ENCODE results near the gene OXER1. TPM values are rescaled to one million over a fixed set of nuclear protein-coding genes. Genes with fewer than 3 reads are reported as not detected.

OXER1 gene
- total and polyA plus RNA-seq, 7 donors, result 0.33 to 3.0 (median 1.3) TPM; not detected in 1

DNA sequence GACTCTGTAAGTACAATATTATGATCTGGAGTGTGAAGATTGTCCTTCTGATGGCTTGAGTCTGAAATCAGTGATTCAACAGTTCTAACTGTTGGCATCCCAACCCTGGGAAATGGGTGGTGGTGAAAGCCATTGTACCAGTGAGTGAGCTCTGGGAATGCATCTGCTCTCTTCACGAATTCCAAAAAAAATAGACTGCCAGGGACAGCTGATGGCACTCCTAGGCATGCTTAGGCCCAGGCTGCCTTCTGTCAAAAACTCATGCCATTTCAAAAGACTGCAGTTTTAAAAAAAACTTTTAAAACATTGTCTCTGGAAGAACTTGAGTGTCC is 20.3 kb downstream of the OXER1 start:
- intact Hi-C loops (cut with DNase I), result no loop called here
- 89 to 91% methylated on average over 1 of the region's 1 CpG for WGBS, 2 donors
- TF ChIP-seq POLR2A (IDR thresholded peaks at IDR 0.05), result no peak
- TF ChIP-seq, protein P1, sequence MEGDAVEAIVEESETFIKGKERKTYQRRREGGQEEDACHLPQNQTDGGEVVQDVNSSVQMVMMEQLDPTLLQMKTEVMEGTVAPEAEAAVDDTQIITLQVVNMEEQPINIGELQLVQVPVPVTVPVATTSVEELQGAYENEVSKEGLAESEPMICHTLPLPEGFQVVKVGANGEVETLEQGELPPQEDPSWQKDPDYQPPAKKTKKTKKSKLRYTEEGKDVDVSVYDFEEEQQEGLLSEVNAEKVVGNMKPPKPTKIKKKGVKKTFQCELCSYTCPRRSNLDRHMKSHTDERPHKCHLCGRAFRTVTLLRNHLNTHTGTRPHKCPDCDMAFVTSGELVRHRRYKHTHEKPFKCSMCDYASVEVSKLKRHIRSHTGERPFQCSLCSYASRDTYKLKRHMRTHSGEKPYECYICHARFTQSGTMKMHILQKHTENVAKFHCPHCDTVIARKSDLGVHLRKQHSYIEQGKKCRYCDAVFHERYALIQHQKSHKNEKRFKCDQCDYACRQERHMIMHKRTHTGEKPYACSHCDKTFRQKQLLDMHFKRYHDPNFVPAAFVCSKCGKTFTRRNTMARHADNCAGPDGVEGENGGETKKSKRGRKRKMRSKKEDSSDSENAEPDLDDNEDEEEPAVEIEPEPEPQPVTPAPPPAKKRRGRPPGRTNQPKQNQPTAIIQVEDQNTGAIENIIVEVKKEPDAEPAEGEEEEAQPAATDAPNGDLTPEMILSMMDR (IDR thresholded peaks at IDR 0.05), result no peak
- TF ChIP-seq POLR2AphosphoS5 (IDR thresholded peaks at IDR 0.05), result no peak
- no peak for TF ChIP-seq EP300 (IDR thresholded peaks at IDR 0.05)

DNA sequence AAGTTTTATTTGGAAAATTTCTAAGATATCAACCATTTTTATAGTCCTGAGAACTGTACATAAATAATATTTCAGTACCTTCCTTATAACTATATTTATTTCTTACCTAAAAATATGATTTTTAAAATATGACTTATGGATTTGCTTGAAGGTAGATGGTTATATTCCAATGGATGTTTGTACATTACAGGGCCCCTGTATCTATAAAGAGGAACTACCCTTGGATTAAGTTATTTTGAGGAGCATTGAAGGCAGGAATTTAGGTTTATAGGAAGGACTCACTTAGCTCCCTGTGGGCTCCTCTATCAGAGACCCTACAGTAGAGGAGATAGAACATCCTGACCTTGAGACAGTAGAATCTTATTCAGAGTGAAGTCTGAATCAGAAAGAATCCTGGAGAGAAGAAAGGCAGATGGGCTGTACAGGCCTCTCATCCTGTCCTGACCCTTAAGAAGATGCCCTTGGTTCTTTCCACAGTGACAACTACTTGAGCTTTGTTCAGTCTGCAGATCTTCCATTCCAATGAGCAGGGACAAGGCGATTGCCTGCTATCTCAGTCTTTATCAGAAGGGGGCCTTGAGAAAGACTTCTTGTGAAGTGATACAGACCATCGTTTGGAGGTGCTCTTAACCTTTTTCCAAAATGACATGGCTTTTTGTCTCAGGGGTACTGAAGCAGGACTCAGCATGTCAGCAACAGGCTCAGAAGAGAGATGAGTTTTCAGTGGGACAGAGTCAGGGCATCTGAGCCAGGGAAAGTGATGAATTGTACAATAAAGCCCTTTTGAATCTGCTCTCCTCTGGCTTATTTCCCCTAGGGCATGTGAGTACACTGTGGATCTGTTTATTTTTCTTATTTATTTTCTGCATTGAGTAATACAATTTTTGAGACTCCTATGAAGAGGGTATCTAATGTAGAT is 20.9 kb downstream of the OXER1 start:
- Histone ChIP-seq H3K4me3 (no peak overlapping the region), H3K36me3 (peaks cover 0 to 7% (median 2%) of the 10 kb centered on the region in 4 donors), H3K27ac (no peak overlapping the region), H3K9me3 (no peaks in the 10 kb centered on the region), H3K4me1 (no peaks in the 10 kb centered on the region), H3K27me3 (no peaks in the 10 kb centered on the region)
- WGBS, 2 donors, result 84 to 88% methylated on average over 2 of the region's 2 CpGs
- no peak for DNase-seq
- intact Hi-C loops (cut with DNase I), result no loop called here
- TF ChIP-seq POLR2AphosphoS5 (IDR thresholded peaks at IDR 0.05) (no peak), EP300 (IDR thresholded peaks at IDR 0.05) (no peak), POLR2A (IDR thresholded peaks at IDR 0.05) (no peak)
- TF ChIP-seq, protein P1 (IDR thresholded peaks at IDR 0.05), result no peak

More for the DNA sequence above, 20.3 kb downstream of the OXER1 start:
- Histone ChIP-seq H3K27me3 (no peaks in the 10 kb centered on the region), H3K36me3 (peaks cover 0 to 7% (median 2%) of the 10 kb centered on the region in 4 donors), H3K4me1 (no peaks in the 10 kb centered on the region), H3K27ac (no peak overlapping the region), H3K9me3 (no peaks in the 10 kb centered on the region), H3K4me3 (no peak overlapping the region)
- no peak for DNase-seq

DNA sequence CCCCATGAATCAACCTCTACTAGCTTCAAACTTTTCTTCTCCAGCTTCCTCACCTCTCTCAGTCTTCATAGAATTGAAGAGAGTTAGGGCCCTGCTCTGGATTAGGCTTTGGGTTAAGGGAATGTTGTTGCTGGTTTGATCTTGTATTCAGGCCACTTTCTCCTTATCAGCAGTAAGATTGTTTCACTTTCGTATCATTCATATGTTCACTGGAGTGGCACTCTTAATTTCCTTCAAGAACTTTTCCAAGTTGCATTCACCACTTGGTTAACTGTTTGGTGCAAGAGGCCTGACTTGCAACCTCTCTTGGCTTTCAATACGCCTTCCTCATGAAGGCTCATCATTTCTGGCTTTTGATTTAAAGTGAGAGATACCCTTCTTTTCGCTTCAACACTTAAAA is 22.8 kb downstream of the OXER1 start:
- WGBS, 2 donors, result 82 to 85% methylated on average over 3 of the region's 3 CpGs
- no peaks in the 10 kb centered on the region for H3K4me1 ChIP-seq
- no peak overlapping the region for H3K4me3 ChIP-seq
- no peak for DNase-seq
- no peaks in the 10 kb centered on the region for H3K27me3 ChIP-seq
- intact Hi-C loops (cut with DNase I), result no loop called here
- no peaks in the 10 kb centered on the region for H3K9me3 ChIP-seq
- no peak for TF ChIP-seq EP300 (IDR thresholded peaks at IDR 0.05)
- TF ChIP-seq, protein P1 (IDR thresholded peaks at IDR 0.05), result no peak
- TF ChIP-seq POLR2A (IDR thresholded peaks at IDR 0.05), result no peak
- TF ChIP-seq POLR2AphosphoS5 (IDR thresholded peaks at IDR 0.05), result no peak
- peaks cover 0 to 7% (median 5%) of the 10 kb centered on the region in 4 donors for H3K36me3 ChIP-seq
- no peak overlapping the region for H3K27ac ChIP-seq

DNA sequence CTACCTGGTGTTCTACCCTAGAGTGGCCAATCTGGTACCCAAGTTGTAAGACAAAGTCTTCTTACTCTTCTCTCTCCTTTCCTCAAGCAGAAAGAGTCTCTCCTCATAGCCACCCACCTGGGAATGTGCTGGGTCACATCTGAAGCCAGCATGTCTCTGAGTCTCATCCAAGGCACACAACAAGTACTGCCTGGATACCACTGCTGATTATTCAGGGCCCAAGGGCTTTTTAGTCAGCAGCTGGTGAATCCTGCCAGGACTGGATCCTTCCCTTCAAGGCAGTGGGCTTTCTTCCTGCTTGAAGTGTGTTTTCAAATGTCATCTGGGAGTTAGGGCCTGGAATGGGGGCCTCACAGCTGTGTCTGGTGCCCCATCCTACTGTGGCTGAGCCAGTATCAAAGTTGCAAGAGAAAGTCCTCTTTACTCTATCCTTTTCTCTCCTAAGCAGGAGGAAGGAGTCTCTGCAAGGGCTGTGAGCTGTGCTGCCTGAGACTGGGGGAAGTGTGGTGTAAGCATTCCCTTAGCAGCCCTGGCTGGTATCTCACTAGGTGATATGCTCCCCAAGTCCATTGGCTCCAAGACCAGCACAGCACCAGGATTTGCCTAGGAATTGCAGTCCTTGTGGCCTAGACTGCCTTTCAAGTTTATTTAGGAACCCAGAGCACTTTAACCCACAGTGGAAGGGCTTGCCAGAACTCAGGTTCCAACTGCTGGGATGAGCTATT is 27.2 kb downstream of the OXER1 start:
- intact Hi-C loops (cut with DNase I), result no loop called here
- Histone ChIP-seq H3K4me1 (no peaks in the 10 kb centered on the region), H3K36me3 (peaks cover 0 to 22% (median 7%) of the 10 kb centered on the region in 4 donors), H3K27ac (no peak overlapping the region), H3K4me3 (no peak overlapping the region), H3K9me3 (no peaks in the 10 kb centered on the region), H3K27me3 (no peaks in the 10 kb centered on the region)
- DNase-seq, result no peak
- TF ChIP-seq, protein P1 (IDR thresholded peaks at IDR 0.05), result no peak
- TF ChIP-seq POLR2A (IDR thresholded peaks at IDR 0.05) (no peak), POLR2AphosphoS5 (IDR thresholded peaks at IDR 0.05) (no peak), EP300 (IDR thresholded peaks at IDR 0.05) (no peak)
